CD4-positive, alpha-beta memory T cell (primary cell): ENCODE data around the gene AKAP12. TPM values are rescaled to one million over a fixed set of nuclear protein-coding genes. Genes with fewer than 3 reads are reported as not detected.
"Not testable (repeated sequence)": the region's sequence is repeated elsewhere in the genome, so short reads cannot be mapped to it uniquely, and the experiment has no call there.

Experiments used
- CTCF ChIA-PET: fragments of 350-600 bp; sonication (Branson Sonifier 250); formaldehyde crosslinking; loops from one replicate; lab custom pipeline; 2021; ENCODE audit warnings: inconsistent platforms; ENCODE audit not compliant: partially characterized antibody; lab: Charles Lee
- POLR2A ChIA-PET: fragments of 350-600 bp; sonication (Branson Sonifier 250); formaldehyde crosslinking; loops from one replicate; lab custom pipeline; 2021; ENCODE audit not compliant: partially characterized antibody; lab: Charles Lee
- DNase-seq, 5 donors: peaks; one replicate each; pipeline versions ENCODE4 v3.0.0 to v3.0.0-alpha.2; 2020 to 2022; ENCODE audit warnings: mixed read lengths in 1 of 5
- H3K27ac ChIP-seq: one replicate; pipeline ENCODE4 v1.7.0; 2013; ENCODE audit warnings: low read depth, low read length
- H3K27me3 ChIP-seq: 2 replicates; pipeline ENCODE4 v1.7.0; 2013; ENCODE audit warnings: mild to moderate bottlenecking, low read length, moderate library complexity; ENCODE audit not compliant: insufficient read depth
- H3K36me3 ChIP-seq: 2 replicates; pipeline ENCODE4 v1.7.0; 2013; ENCODE audit warnings: mild to moderate bottlenecking, low read length, moderate library complexity; ENCODE audit not compliant: insufficient read depth
- H3K4me1 ChIP-seq: 2 replicates; pipeline ENCODE4 v1.7.0; 2013; ENCODE audit warnings: mild to moderate bottlenecking, low read length, moderate library complexity; ENCODE audit not compliant: insufficient read depth
- H3K4me3 ChIP-seq, 2 donors: one replicate each; pipeline ENCODE4 v1.7.0; 2013; ENCODE audit warnings: low read length in 2 of 2, mild to moderate bottlenecking in 1 of 2
- H3K9me3 ChIP-seq, 2 donors: one replicate each; pipeline ENCODE4 v1.7.0; 2013; ENCODE audit warnings: low read length in 2 of 2, control low read depth in 1 of 2; ENCODE audit not compliant: control insufficient read depth in 1 of 2
- H3K27ac Mint-ChIP-seq, 7 donors: one replicate each; pipeline ENCODE4 v1.8.0; 2020 to 2021; ENCODE audit warnings: mixed read lengths in 7 of 7, mild to moderate bottlenecking in 6 of 7, inconsistent platforms in 3 of 7, moderate library complexity in 3 of 7
- H3K27me3 Mint-ChIP-seq, 2 donors: one replicate each; pipeline ENCODE4 v1.8.0; 2020 to 2021; ENCODE audit warnings: mixed read lengths in 2 of 2
- H3K36me3 Mint-ChIP-seq, 2 donors: one replicate each; pipeline ENCODE4 v1.8.0; 2020 to 2021; ENCODE audit warnings: mixed read lengths in 2 of 2, inconsistent platforms in 1 of 2, mild to moderate bottlenecking in 1 of 2
- H3K4me1 Mint-ChIP-seq, 4 donors: one replicate each; pipeline ENCODE4 v1.8.0; 2020 to 2021; ENCODE audit warnings: mixed read lengths in 4 of 4, mild to moderate bottlenecking in 1 of 4
- H3K4me3 Mint-ChIP-seq, 8 donors: one replicate each; pipeline ENCODE4 v1.8.0; 2020 to 2021; ENCODE audit warnings: mixed read lengths in 8 of 8, mild to moderate bottlenecking in 7 of 8, moderate library complexity in 6 of 8, inconsistent platforms in 3 of 8
- H3K9me3 Mint-ChIP-seq, 8 donors: one replicate each; pipeline ENCODE4 v1.8.0; 2020 to 2021; ENCODE audit warnings: mixed read lengths in 8 of 8, mild to moderate bottlenecking in 5 of 8, inconsistent platforms in 3 of 8, moderate library complexity in 1 of 8
- intact Hi-C: fragments of 100-400 bp; cut with micrococcal nuclease; formaldehyde crosslinking; loops from one replicate; pipeline ENCODE4 v1.15.1; 2023
- polyA plus RNA-seq, 2 donors: library from polyadenylated mRNA; unstranded; fragments of 300-500 nt; fragmentation: Illumina TruSeq; gene quantifications; one replicate each; pipeline ENCODE4 v1.2.3, GENCODE V29; 2021
- total RNA-seq, 2 experiments: library from RNA; stranded (reverse); gene quantifications; one replicate each; pipeline ENCODE4 v1.2.3, GENCODE V29; 2021

AKAP12 gene
- total and polyA plus RNA-seq, 4 experiments from 2014 or later: 0.96 to 1.1 TPM; not detected in 2

- DNase-seq: peak in 1 of 5 donors; percentile 23
- Mint-ChIP-seq H3K27me3 (no peaks in the 10 kb centered on the region), H3K9me3 (peaks cover 0 to 2% (median 0%) of the 10 kb centered on the region in 8 donors), H3K27ac (peak overlapping the region; percentile 56 to 94 (median 73)), H3K4me3 (peak overlapping the region in 7 of 8 donors; percentile 37 to 86 (median 72)), H3K4me1 (peaks cover 70 to 95% (median 82%) of the 10 kb centered on the region in 4 donors), H3K36me3 (peaks cover 12 to 23% of the 10 kb centered on the region in 2 donors)
- Histone ChIP-seq H3K4me3 (no peak overlapping the region), H3K36me3 (peaks cover 1% of the 10 kb centered on the region), H3K9me3 (no peaks in the 10 kb centered on the region), H3K27me3 (no peaks in the 10 kb centered on the region), H3K27ac (no peak overlapping the region), H3K4me1 (peaks cover 92% of the 10 kb centered on the region)
- intact Hi-C loops: no loop called here
- ChIA-PET CTCF (interaction anchor here (1.2 to 1.3 kb wide), 2 partner anchors 9 to 40 kb away, joined by 3 to 5 read pairs; no protein-coding TSS in a partner anchor), POLR2A (interaction anchor here (1.6 to 11.4 kb wide), 2 partner anchors 13 to 75 kb away, joined by 9 to 172 read pairs; partner anchors contain the start of genes RMND1 and ZBTB2)
These were observed 136.7 kb downstream of the AKAP12 start for GRCh38 chr6:151376440-151376839.

DNA sequence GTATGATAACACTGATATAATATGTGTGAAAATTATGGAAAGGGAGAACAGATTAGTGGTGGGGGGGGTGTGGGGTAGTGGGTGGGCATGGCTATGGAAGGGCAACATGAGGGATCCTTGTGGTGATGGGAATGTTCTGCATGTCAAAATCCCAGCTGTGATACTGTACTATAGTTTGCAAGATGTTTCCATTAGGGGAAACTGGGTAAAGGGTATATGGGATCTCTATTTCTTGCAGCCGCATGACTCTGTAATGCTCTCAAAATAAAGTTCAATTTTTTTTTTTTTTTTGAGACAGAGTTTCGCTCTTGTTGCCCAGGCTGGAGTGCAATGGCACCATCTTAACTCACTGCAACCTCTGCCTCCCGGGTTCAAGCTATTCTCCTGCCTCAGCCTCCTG is 137.3 kb downstream of the AKAP12 start:
- Histone ChIP-seq H3K27me3 (no peaks in the 10 kb centered on the region), H3K4me3 (no peak overlapping the region), H3K36me3 (no peaks in the 10 kb centered on the region), H3K27ac (no peak overlapping the region), H3K4me1 (peaks cover 92% of the 10 kb centered on the region), H3K9me3 (no peaks in the 10 kb centered on the region)
- DNase-seq: no peak
- peaks cover 0 to 2% (median 0%) of the 10 kb centered on the region in 8 donors for H3K9me3 Mint-ChIP-seq
- H3K27ac Mint-ChIP-seq: peak overlapping the region in 2 of 7 donors; percentile 24 to 94
- peak overlapping the region in 2 of 8 donors; percentile 75 to 86 for H3K4me3 Mint-ChIP-seq
- peaks cover 6 to 19% of the 10 kb centered on the region in 2 donors for H3K36me3 Mint-ChIP-seq
- POLR2A ChIA-PET: interaction anchor here (1.6 to 11.4 kb wide), 3 partner anchors 13 to 75 kb away, joined by 4 to 172 read pairs (median 9); partner anchors contain the start of genes RMND1 and ZBTB2
- CTCF ChIA-PET: interaction anchor here (1.3 kb wide), 1 partner anchor 41 kb away, joined by 3 read pairs; no protein-coding TSS in a partner anchor
- intact Hi-C loops: no loop called here
- peaks cover 67 to 95% (median 80%) of the 10 kb centered on the region in 4 donors for H3K4me1 Mint-ChIP-seq
- no peaks in the 10 kb centered on the region for H3K27me3 Mint-ChIP-seq

GRCh38 chr6:151379933-151380847 is 140.4 kb downstream of the AKAP12 start:
- peak overlapping the region; percentile 94 to 99 (median 96) for H3K27ac Mint-ChIP-seq
- no peaks in the 10 kb centered on the region for H3K27me3 ChIP-seq
- peaks cover 12% of the 10 kb centered on the region in 2 donors for H3K36me3 Mint-ChIP-seq
- H3K4me3 ChIP-seq: peak overlapping the region; percentile 26 to 40
- H3K27ac ChIP-seq: peak overlapping the region; percentile 83
- intact Hi-C loops: loop anchor here (1.0 to 10.0 kb wide), 2 partner anchors 10 to 1375 kb away; no protein-coding TSS in a partner anchor
- H3K9me3 Mint-ChIP-seq: peaks cover 0 to 2% (median 0%) of the 10 kb centered on the region in 8 donors
- peaks cover 75% of the 10 kb centered on the region for H3K4me1 ChIP-seq
- peak; percentile 42 to 61 (median 47) for DNase-seq
- no peaks in the 10 kb centered on the region for H3K27me3 Mint-ChIP-seq
- peak overlapping the region; percentile 85 to 93 (median 90) for H3K4me3 Mint-ChIP-seq
- H3K4me1 Mint-ChIP-seq: peaks cover 57 to 83% (median 70%) of the 10 kb centered on the region in 4 donors
- no peaks in the 10 kb centered on the region for H3K36me3 ChIP-seq
- POLR2A ChIA-PET: interaction anchor here (0.7 to 11.4 kb wide), 2 partner anchors 10 to 72 kb away, joined by 3 to 172 read pairs; partner anchors contain the start of genes RMND1 and ZBTB2
- CTCF ChIA-PET: no interaction called here
- H3K9me3 ChIP-seq: no peaks in the 10 kb centered on the region

GRCh38 chr6:151380848-151381205 is 141.1 kb downstream of the AKAP12 start:
- ChIA-PET POLR2A (interaction anchor here (0.7 to 11.4 kb wide), 2 partner anchors 9 to 71 kb away, joined by 3 to 172 read pairs; partner anchors contain the start of genes RMND1 and ZBTB2), CTCF (no interaction called here)
- no peaks in the 10 kb centered on the region for H3K9me3 ChIP-seq
- no peak for DNase-seq
- Mint-ChIP-seq H3K36me3 (peaks cover 12% of the 10 kb centered on the region in 2 donors), H3K9me3 (peaks cover 0 to 2% (median 0%) of the 10 kb centered on the region in 8 donors), H3K27me3 (no peaks in the 10 kb centered on the region), H3K27ac (peak overlapping the region; percentile 94 to 99 (median 96)), H3K4me1 (peaks cover 57 to 83% (median 68%) of the 10 kb centered on the region in 4 donors), H3K4me3 (peak overlapping the region; percentile 85 to 93 (median 90))
- no peak overlapping the region for H3K4me3 ChIP-seq
- no peaks in the 10 kb centered on the region for H3K36me3 ChIP-seq
- H3K4me1 ChIP-seq: peaks cover 75% of the 10 kb centered on the region
- intact Hi-C loops: loop anchor here (1.0 to 10.0 kb wide), 2 partner anchors 9 to 1376 kb away; no protein-coding TSS in a partner anchor
- H3K27me3 ChIP-seq: no peaks in the 10 kb centered on the region
- peak overlapping the region; percentile 83 for H3K27ac ChIP-seq

GRCh38 chr6:151381722-151382121 is 142.0 kb downstream of the AKAP12 start:
- intact Hi-C loops: loop anchor here (10.0 kb wide), 1 partner anchor 1377 kb away; no protein-coding TSS in a partner anchor
- H3K4me1 ChIP-seq: peaks cover 73% of the 10 kb centered on the region
- peak overlapping the region in 7 of 8 donors; percentile 9 to 76 (median 57) for H3K4me3 Mint-ChIP-seq
- H3K27ac Mint-ChIP-seq: peak overlapping the region in 6 of 7 donors; percentile 66 to 96 (median 82)
- H3K9me3 Mint-ChIP-seq: peaks cover 0 to 2% (median 0%) of the 10 kb centered on the region in 8 donors
- CTCF ChIA-PET: no interaction called here
- H3K4me1 Mint-ChIP-seq: peaks cover 51 to 79% (median 64%) of the 10 kb centered on the region in 4 donors
- DNase-seq: no peak
- H3K27me3 ChIP-seq: no peaks in the 10 kb centered on the region
- POLR2A ChIA-PET: interaction anchor here (11.4 kb wide), 1 partner anchor 8 kb away, joined by 172 read pairs; the partner anchor contains the start of gene ZBTB2
- no peak overlapping the region for H3K27ac ChIP-seq
- H3K36me3 Mint-ChIP-seq: peaks cover 12% of the 10 kb centered on the region in 2 donors
- no peak overlapping the region for H3K4me3 ChIP-seq
- no peaks in the 10 kb centered on the region for H3K36me3 ChIP-seq
- no peaks in the 10 kb centered on the region for H3K9me3 ChIP-seq
- H3K27me3 Mint-ChIP-seq: no peaks in the 10 kb centered on the region

DNA sequence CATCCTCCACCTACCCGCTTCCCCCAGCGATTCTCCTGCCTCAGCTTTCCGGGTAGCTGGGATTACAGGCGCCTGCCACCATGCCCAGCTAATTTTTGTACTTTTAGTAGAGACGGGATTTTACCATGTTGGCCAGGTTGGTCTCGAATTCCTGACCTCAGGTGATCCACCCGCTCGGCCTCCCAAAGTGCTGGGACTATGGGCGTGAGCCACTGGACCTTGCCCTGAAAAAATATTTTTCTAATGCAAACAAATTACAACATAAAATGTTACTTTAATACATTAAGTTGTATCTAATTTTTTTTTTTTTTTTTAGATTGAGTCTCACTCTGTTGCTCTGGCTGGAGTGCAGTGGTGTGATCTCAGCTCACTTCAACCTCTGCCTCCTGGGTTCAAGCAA is 142.9 kb downstream of the AKAP12 start:
- H3K27me3 Mint-ChIP-seq, H3K36me3 ChIP-seq, H3K4me3 ChIP-seq, H3K27ac ChIP-seq, H3K9me3 Mint-ChIP-seq, H3K27me3 ChIP-seq, DNase-seq, H3K9me3 ChIP-seq, H3K4me3 Mint-ChIP-seq: not testable (repeated sequence)
- peaks cover 12 to 14% of the 10 kb centered on the region in 2 donors for H3K36me3 Mint-ChIP-seq
- ChIA-PET POLR2A (interaction anchor here (11.4 kb wide), 1 partner anchor 7 kb away, joined by 172 read pairs; the partner anchor contains the start of gene ZBTB2), CTCF (interaction anchor here (1.0 to 1.3 kb wide), 2 partner anchors 9 to 48 kb away, joined by 3 to 4 read pairs; no protein-coding TSS in a partner anchor)
- H3K4me1 ChIP-seq: peaks cover 75% of the 10 kb centered on the region
- H3K4me1 Mint-ChIP-seq: peaks cover 50 to 81% (median 65%) of the 10 kb centered on the region in 4 donors
- peak overlapping the region in 1 of 7 donors; percentile 48 for H3K27ac Mint-ChIP-seq
- intact Hi-C loops: loop anchor here (10.0 kb wide), 1 partner anchor 1378 kb away; no protein-coding TSS in a partner anchor
